ENCODE data around the gene ANKRD2.
A peak's percentile ranks its signal among the peaks of the same experiment; 100 is the strongest.

Gene ANKRD2

GRCh38 chr10:97596101-97597082 is 23.8 kb downstream of the ANKRD2 start:
- DNase-seq (ENCODE audit: low read depth) = no peak

GRCh38 chr10:97597778-97598177 is 25.2 kb downstream of the ANKRD2 start:
- DNase-seq (ENCODE audit: low read depth) = no peak

- no peak for DNase-seq (ENCODE audit: low read depth)
Measured at GRCh38 chr10:97598407-97599271, 26.1 kb downstream of the ANKRD2 start.

- DNase-seq (ENCODE audit: low read depth) = no peak
Measured at GRCh38 chr10:97599272-97599619, 26.7 kb downstream of the ANKRD2 start.

- no peak for DNase-seq (ENCODE audit: low read depth)
Measured at GRCh38 chr10:97600616-97601015, 28.0 kb downstream of the ANKRD2 start.

- no peak for DNase-seq (ENCODE audit: low read depth)
Measured at GRCh38 chr10:97601268-97602215, 29.0 kb downstream of the ANKRD2 start.

- no peak for DNase-seq (ENCODE audit: low read depth)
Measured at GRCh38 chr10:97607095-97607636, 34.6 kb downstream of the ANKRD2 start.

- DNase-seq (ENCODE audit: low read depth) = no peak
Measured at GRCh38 chr10:97608991-97609561, 36.5 kb downstream of the ANKRD2 start.

- DNase-seq (ENCODE audit: low read depth) = no peak
Measured at GRCh38 chr10:97611473-97611872, 38.9 kb downstream of the ANKRD2 start.

GRCh38 chr10:97612386-97612785 is 39.8 kb downstream of the ANKRD2 start:
- DNase-seq (ENCODE audit: low read depth) = no peak

- no peak for DNase-seq (ENCODE audit: low read depth)
Measured at GRCh38 chr10:97618285-97618684, 45.7 kb downstream of the ANKRD2 start.

- DNase-seq (ENCODE audit: low read depth) = no peak
Measured at GRCh38 chr10:97618733-97619132, 46.2 kb downstream of the ANKRD2 start.

GRCh38 chr10:97623277-97623676 is 50.7 kb downstream of the ANKRD2 start:
- no peak for DNase-seq (ENCODE audit: low read depth)

GRCh38 chr10:97627731-97628130 is 55.2 kb downstream of the ANKRD2 start:
- DNase-seq (ENCODE audit: low read depth) = no peak

GRCh38 chr10:97628228-97628627 is 55.6 kb downstream of the ANKRD2 start:
- DNase-seq (ENCODE audit: low read depth) = no peak

GRCh38 chr10:97629289-97629688 is 56.7 kb downstream of the ANKRD2 start:
- DNase-seq (ENCODE audit: low read depth) = no peak

- DNase-seq (ENCODE audit: low read depth) = no peak
Measured at GRCh38 chr10:97631098-97631497, 58.5 kb downstream of the ANKRD2 start.

- DNase-seq (ENCODE audit: low read depth) = peak; percentile 88
Measured at GRCh38 chr10:97632949-97633884, 60.6 kb downstream of the ANKRD2 start, which contains the start of gene MORN4. Gene MORN4, minus strand, starts transcription at chr10:97633500. Its CDS starts 13,847 bp downstream, at chr10:97619653.
